Tibial nerve (tissue), 4 donors: ENCODE measurements around the gene ACP1. TPM values are rescaled to one million over a fixed set of nuclear protein-coding genes. Genes with fewer than 3 reads are reported as not detected.

Experiments used
- DNase-seq, 2 donors: peaks; one replicate each; pipeline ENCODE4 v3.0.0-alpha.2; 2019; ENCODE audit warnings: low spot score in 2 of 2
- H3K27ac ChIP-seq, 4 donors: fragments of 200-600 bp; sonication (generic) in 3 of 4; one replicate each; pipeline ENCODE4 v1.5.1; 2017 to 2019; ENCODE audit warnings: mild to moderate bottlenecking in 1 of 4
- H3K27me3 ChIP-seq, 2 donors: fragments of 200-600 bp; sonication (generic) in 1 of 2; one replicate each; pipeline versions ENCODE4 v1.5.1 to v1.6.0; 2017 to 2019
- H3K36me3 ChIP-seq, 3 donors: fragments of 200-600 bp; sonication (generic); one replicate each; pipeline ENCODE4 v1.5.1; 2018 to 2019
- H3K4me1 ChIP-seq, 4 donors: fragments of 200-600 bp; sonication (generic) in 3 of 4; one replicate each; pipeline ENCODE4 v1.5.1; 2017 to 2019
- H3K4me3 ChIP-seq, 4 donors: fragments of 200-600 bp; sonication (generic) in 3 of 4; one replicate each; pipeline ENCODE4 v1.5.1; 2017 to 2019; ENCODE audit warnings: mild to moderate bottlenecking in 1 of 4, moderate library complexity in 1 of 4
- H3K9me3 ChIP-seq, 4 donors: fragments of 200-600 bp; sonication (generic) in 3 of 4; one replicate each; pipeline ENCODE4 v1.5.1; 2017 to 2019
- EP300 ChIP-seq, 2 donors: sonication (generic); formaldehyde crosslinking; IDR thresholded peaks; one replicate each; pipeline ENCODE4 v1.6.1; 2017; ENCODE audit warnings: antibody characterized with exemption in 2 of 2, mild to moderate bottlenecking in 1 of 2
- POLR2A ChIP-seq, 2 donors: fragments of 450-650 bp; IDR thresholded peaks; one replicate each; pipeline ENCODE4 v1.6.1; 2017; ENCODE audit warnings: antibody characterized with exemption in 2 of 2, mild to moderate bottlenecking in 2 of 2, moderate library complexity in 2 of 2
- WGBS, 2 donors: methylation state at CpG; one replicate each; pipeline ENCODE4 v1.1.5; 2018; 5-methylcytosine and 5-hydroxymethylcytosine counted together
- total RNA-seq, 4 donors: library from RNA; depleted of rRNA; stranded (reverse); fragments of >200 nt; gene quantifications; one replicate each; pipeline ENCODE4 v1.1.0, GENCODE V29; 2016
- TF ChIP-seq, protein P1 (sequence below), 5 experiments: fragments of 200-600 bp in 3 of 5; fragments of 450-650 bp in 2 of 5; sonication (generic) in 3 of 5; IDR thresholded peaks; one replicate each; pipeline ENCODE4 v1.5.1; 2016 to 2019; ENCODE audit warnings: antibody characterized with exemption in 5 of 5, mild to moderate bottlenecking in 3 of 5, moderate library complexity in 2 of 5

Gene ACP1
- total RNA-seq, 4 donors from 2014 or later, result 31.2 to 71.2 (median 52.5) TPM

GRCh38 chr2:317501-318424, 53.0 kb downstream of the ACP1 start:
- no peaks in the 10 kb centered on the region for H3K9me3 ChIP-seq
- H3K36me3 ChIP-seq, result no peaks in the 10 kb centered on the region
- TF ChIP-seq POLR2A (IDR thresholded peaks at IDR 0.05) (no peak), EP300 (IDR thresholded peaks at IDR 0.05) (no peak)
- TF ChIP-seq, protein P1, sequence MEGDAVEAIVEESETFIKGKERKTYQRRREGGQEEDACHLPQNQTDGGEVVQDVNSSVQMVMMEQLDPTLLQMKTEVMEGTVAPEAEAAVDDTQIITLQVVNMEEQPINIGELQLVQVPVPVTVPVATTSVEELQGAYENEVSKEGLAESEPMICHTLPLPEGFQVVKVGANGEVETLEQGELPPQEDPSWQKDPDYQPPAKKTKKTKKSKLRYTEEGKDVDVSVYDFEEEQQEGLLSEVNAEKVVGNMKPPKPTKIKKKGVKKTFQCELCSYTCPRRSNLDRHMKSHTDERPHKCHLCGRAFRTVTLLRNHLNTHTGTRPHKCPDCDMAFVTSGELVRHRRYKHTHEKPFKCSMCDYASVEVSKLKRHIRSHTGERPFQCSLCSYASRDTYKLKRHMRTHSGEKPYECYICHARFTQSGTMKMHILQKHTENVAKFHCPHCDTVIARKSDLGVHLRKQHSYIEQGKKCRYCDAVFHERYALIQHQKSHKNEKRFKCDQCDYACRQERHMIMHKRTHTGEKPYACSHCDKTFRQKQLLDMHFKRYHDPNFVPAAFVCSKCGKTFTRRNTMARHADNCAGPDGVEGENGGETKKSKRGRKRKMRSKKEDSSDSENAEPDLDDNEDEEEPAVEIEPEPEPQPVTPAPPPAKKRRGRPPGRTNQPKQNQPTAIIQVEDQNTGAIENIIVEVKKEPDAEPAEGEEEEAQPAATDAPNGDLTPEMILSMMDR (IDR thresholded peaks at IDR 0.05), result no peak
- H3K4me3 ChIP-seq, result no peak overlapping the region
- H3K27me3 ChIP-seq, result no peaks in the 10 kb centered on the region
- peaks cover 0 to 11% (median 0%) of the 10 kb centered on the region in 4 donors for H3K4me1 ChIP-seq
- no peak overlapping the region for H3K27ac ChIP-seq
- WGBS, 2 donors, result 38 to 45% methylated on average over 24 to 27 of the region's 27 CpGs
- DNase-seq, result no peak

DNA sequence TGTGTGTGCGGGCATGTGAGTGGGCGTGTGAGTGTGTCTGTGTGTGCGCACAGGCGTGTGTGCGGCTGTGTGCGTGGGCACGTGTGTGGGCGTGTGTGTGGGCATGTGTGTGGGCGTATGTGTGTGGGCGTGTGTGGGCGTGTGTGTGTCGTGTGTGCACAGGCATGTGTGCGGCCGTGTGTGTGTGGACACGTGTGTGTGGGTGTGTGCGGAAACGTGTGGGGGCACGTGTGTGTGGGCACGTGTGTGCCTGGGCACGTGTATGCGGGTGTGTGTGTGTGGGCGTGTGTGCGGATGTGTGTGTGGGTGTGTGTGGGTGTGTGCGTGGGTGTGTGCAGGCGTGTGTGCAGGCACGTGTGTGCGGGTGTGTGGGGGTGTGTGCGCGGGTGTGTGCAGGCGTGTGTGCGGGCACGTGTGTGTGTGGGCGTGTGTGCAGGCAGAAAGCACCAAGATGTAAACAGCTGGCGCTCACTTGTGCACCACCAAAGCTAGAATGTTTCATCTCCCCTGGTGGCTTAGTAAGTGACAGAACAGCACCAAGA, 54.4 kb downstream of the ACP1 start:
- DNase-seq, result no peak
- Histone ChIP-seq H3K4me3 (no peak overlapping the region), H3K4me1 (peaks cover 0 to 11% (median 0%) of the 10 kb centered on the region in 4 donors), H3K9me3 (no peaks in the 10 kb centered on the region), H3K27ac (no peak overlapping the region), H3K27me3 (no peaks in the 10 kb centered on the region), H3K36me3 (no peaks in the 10 kb centered on the region)
- 84 to 87% methylated on average over 34 of the region's 34 CpGs for WGBS, 2 donors
- TF ChIP-seq POLR2A (IDR thresholded peaks at IDR 0.05) (no peak), EP300 (IDR thresholded peaks at IDR 0.05) (no peak)
- TF ChIP-seq, protein P1 (IDR thresholded peaks at IDR 0.05), result no peak

GRCh38 chr2:320561-320960, 55.8 kb downstream of the ACP1 start:
- DNase-seq, result no peak
- no peaks in the 10 kb centered on the region for H3K9me3 ChIP-seq
- H3K4me3 ChIP-seq, result no peak overlapping the region
- TF ChIP-seq POLR2A (IDR thresholded peaks at IDR 0.05) (no peak), EP300 (IDR thresholded peaks at IDR 0.05) (no peak)
- 87 to 90% methylated on average over 4 of the region's 4 CpGs for WGBS, 2 donors
- no peaks in the 10 kb centered on the region for H3K27me3 ChIP-seq
- peaks cover 0 to 11% (median 0%) of the 10 kb centered on the region in 4 donors for H3K4me1 ChIP-seq
- no peaks in the 10 kb centered on the region for H3K36me3 ChIP-seq
- H3K27ac ChIP-seq, result no peak overlapping the region

DNA sequence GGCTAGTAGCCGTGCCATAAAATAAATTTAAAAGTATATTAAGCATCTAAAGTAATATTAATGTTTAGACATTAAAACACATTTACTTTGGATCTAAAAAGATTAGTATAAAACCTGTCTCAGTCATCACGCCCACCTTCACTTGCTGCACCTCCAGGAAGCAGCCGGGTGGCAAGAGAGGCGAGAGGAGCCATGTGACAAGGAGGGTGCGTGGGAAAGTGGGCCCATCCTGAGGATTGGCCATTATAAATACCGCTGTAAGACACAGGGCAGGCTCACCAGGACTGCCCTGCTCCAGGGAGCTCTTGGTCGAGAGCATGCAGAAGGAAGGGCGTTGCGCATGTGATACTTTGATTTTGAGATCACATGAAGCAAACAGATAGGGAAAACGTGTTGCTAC, 57.6 kb downstream of the ACP1 start:
- peaks cover 0 to 3% (median 0%) of the 10 kb centered on the region in 4 donors for H3K9me3 ChIP-seq
- no peak overlapping the region for H3K27ac ChIP-seq
- no peak for DNase-seq
- no peaks in the 10 kb centered on the region for H3K36me3 ChIP-seq
- peaks cover 0 to 7% (median 0%) of the 10 kb centered on the region in 4 donors for H3K4me1 ChIP-seq
- H3K27me3 ChIP-seq, result no peaks in the 10 kb centered on the region
- WGBS, 2 donors, result 83 to 90% methylated on average over 10 of the region's 10 CpGs
- H3K4me3 ChIP-seq, result no peak overlapping the region
- TF ChIP-seq EP300 (IDR thresholded peaks at IDR 0.05) (no peak), POLR2A (IDR thresholded peaks at IDR 0.05) (no peak)
- TF ChIP-seq, protein P1 (IDR thresholded peaks at IDR 0.05), result no peak

- WGBS, 2 donors, result 57 to 66% methylated on average over 9 of the region's 9 CpGs
- Histone ChIP-seq H3K36me3 (no peaks in the 10 kb centered on the region), H3K4me3 (no peak overlapping the region), H3K9me3 (peaks cover 0 to 4% (median 0%) of the 10 kb centered on the region in 4 donors), H3K27me3 (no peaks in the 10 kb centered on the region), H3K4me1 (peaks cover 0 to under 1% (median 0%) of the 10 kb centered on the region in 4 donors), H3K27ac (no peak overlapping the region)
- no peak for DNase-seq
- no peak for TF ChIP-seq EP300 (IDR thresholded peaks at IDR 0.05)
- no peak for TF ChIP-seq POLR2A (IDR thresholded peaks at IDR 0.05)
- TF ChIP-seq, protein P1 (IDR thresholded peaks at IDR 0.05), result no peak
Measured at GRCh38 chr2:323035-323434, 58.3 kb downstream of the ACP1 start.

Other genes starting within 250 kb of the ACP1 start
- under 1 TPM in 3 of 4 donors, not detected in 1; 0.39 to 0.84 (median 0.66) TPM for gene FAM110C, start 218.4 kb upstream of the ACP1 start, total RNA-seq
- 10 to 100 TPM; 22.2 to 36.0 (median 30.0) TPM for gene SH3YL1, start 915 bp upstream of the ACP1 start, total RNA-seq
- gene ALKAL2, start 23.1 kb downstream of the ACP1 start, total RNA-seq, result 10 to 100 TPM; 21.9 to 96.6 (median 46.1) TPM